OCI-LY7 (cell line): ENCODE measurements around the gene SEMA5A. TPM values are rescaled to one million over a fixed set of nuclear protein-coding genes. Genes with fewer than 3 reads are reported as not detected.

ENCODE experiments used
- BruUV-seq: library from RNA; stranded (reverse); fragments of 400-500 nt; replicated peaks from 2 replicates; lab custom pipeline; 2021; lab: Mats Ljungman, UMichigan
- CTCF ChIA-PET: fragments of 300-600 bp; sonication (Branson Sonifier 250); formaldehyde crosslinking; loops from one replicate; lab custom pipeline; 2022; ENCODE audit warnings: antibody characterized with exemption; ENCODE audit not compliant: unreplicated experiment; lab: Charles Lee
- POLR2A ChIA-PET: fragments of 300-600 bp; sonication (Branson Sonifier 250); formaldehyde crosslinking; loops from one replicate; lab custom pipeline; 2022; ENCODE audit warnings: antibody characterized with exemption; lab: Charles Lee
- DNase-seq: peaks from one replicate; pipeline ENCODE4 v3.0.0-alpha.2; 2015; ENCODE audit warnings: low spot score
- H2AFZ ChIP-seq: fragments of 200-600 bp; sonication (generic), shearing (Covaris generic); 2 replicates; pipeline ENCODE4 v1.6.1; 2014; ENCODE audit warnings: mild to moderate bottlenecking, antibody characterized with exemption, low read length, moderate library complexity
- H3K27ac ChIP-seq: fragments of 200-600 bp; sonication (generic); 2 replicates; pipeline ENCODE4 v1.5.1; 2014; ENCODE audit warnings: mixed run types, low read depth, mild to moderate bottlenecking, moderate library complexity, low read length, inconsistent platforms; ENCODE audit not compliant: poor library complexity, severe bottlenecking
- H3K36me3 ChIP-seq: fragments of 200-600 bp; sonication (generic); 2 replicates; pipeline ENCODE4 v1.6.1; 2014; ENCODE audit warnings: mild to moderate bottlenecking, antibody characterized with exemption, low read length, moderate library complexity, mixed read lengths; ENCODE audit not compliant: insufficient read depth
- H3K4me1 ChIP-seq: fragments of 200-600 bp; sonication (generic); 2 replicates; pipeline ENCODE4 v1.5.1; 2014; ENCODE audit warnings: mild to moderate bottlenecking, low read length; ENCODE audit not compliant: insufficient read depth, poor library complexity, severe bottlenecking
- H3K4me2 ChIP-seq: fragments of 200-600 bp; sonication (generic); 2 replicates; pipeline ENCODE4 v1.6.1; 2014; ENCODE audit warnings: mild to moderate bottlenecking, low read length
- H3K4me3 ChIP-seq: fragments of 200-600 bp; sonication (generic); 2 replicates; pipeline ENCODE4 v1.5.1; 2014; ENCODE audit warnings: mild to moderate bottlenecking, low read depth, low read length; ENCODE audit not compliant: poor library complexity, severe bottlenecking
- H3K79me2 ChIP-seq: fragments of 200-600 bp; sonication (generic); 2 replicates; pipeline ENCODE4 v1.6.1; 2016; ENCODE audit warnings: low read depth, mild to moderate bottlenecking, low read length, moderate library complexity, mixed read lengths; ENCODE audit not compliant: insufficient read depth
- H3K9me2 ChIP-seq: fragments of 200-600 bp; sonication (generic); 2 replicates; pipeline ENCODE4 v1.6.1; 2016; ENCODE audit warnings: mild to moderate bottlenecking, low read length, mixed read lengths; ENCODE audit not compliant: insufficient read depth
- H3K9me3 ChIP-seq: fragments of 200-600 bp; sonication (generic); 2 replicates; pipeline ENCODE4 v1.6.1; 2014; ENCODE audit warnings: mild to moderate bottlenecking, mixed run types, low read length, mixed read lengths
- H4K20me1 ChIP-seq: fragments of 200-600 bp; sonication (generic); 2 replicates; pipeline ENCODE4 v1.6.1; 2014; ENCODE audit warnings: mild to moderate bottlenecking, antibody characterized with exemption, low read length, moderate library complexity, mixed read lengths; ENCODE audit not compliant: insufficient read depth
- EZH2phosphoT487 ChIP-seq: fragments of 200-600 bp; sonication (generic); IDR thresholded peaks from 2 replicates; pipeline ENCODE4 v1.6.1; 2018; ENCODE audit warnings: low read depth, borderline replicate concordance, mild to moderate bottlenecking, mixed run types, antibody characterized with exemption, low read length, moderate library complexity, mixed read lengths
- intact Hi-C: fragments of 100-400 bp; cut with micrococcal nuclease; formaldehyde crosslinking; loops from one replicate; pipeline ENCODE4 v1.10.0; 2022; ENCODE audit not compliant: unreplicated experiment
- total RNA-seq, 2 experiments: library from RNA; depleted of rRNA in 1 of 2; stranded (reverse); fragments of >200 nt in 1 of 2; shearing (Covaris generic) in 1 of 2; gene quantifications; 2 replicates each; pipeline ENCODE4 v1.2.3, GENCODE V29; 2014 to 2022
- TF ChIP-seq, protein P1 (sequence below): fragments of 200-600 bp; sonication (generic); conservative IDR thresholded peaks from 2 replicates; pipeline ENCODE4 v1.5.1; 2014; ENCODE audit warnings: mild to moderate bottlenecking, antibody characterized with exemption, low read length, moderate library complexity, mixed read lengths

SEMA5A gene
- total RNA-seq, 2 experiments from 2014 or later = not detected

GRCh38 chr5:9415566-9415965 lies 130.3 kb downstream of the SEMA5A start:
- CTCF ChIA-PET = no interaction called here
- H3K4me3 ChIP-seq = no peak overlapping the region
- no peak for DNase-seq
- no peak overlapping the region for H2AFZ ChIP-seq
- H3K4me2 ChIP-seq = no peak overlapping the region
- TF ChIP-seq, protein P1, sequence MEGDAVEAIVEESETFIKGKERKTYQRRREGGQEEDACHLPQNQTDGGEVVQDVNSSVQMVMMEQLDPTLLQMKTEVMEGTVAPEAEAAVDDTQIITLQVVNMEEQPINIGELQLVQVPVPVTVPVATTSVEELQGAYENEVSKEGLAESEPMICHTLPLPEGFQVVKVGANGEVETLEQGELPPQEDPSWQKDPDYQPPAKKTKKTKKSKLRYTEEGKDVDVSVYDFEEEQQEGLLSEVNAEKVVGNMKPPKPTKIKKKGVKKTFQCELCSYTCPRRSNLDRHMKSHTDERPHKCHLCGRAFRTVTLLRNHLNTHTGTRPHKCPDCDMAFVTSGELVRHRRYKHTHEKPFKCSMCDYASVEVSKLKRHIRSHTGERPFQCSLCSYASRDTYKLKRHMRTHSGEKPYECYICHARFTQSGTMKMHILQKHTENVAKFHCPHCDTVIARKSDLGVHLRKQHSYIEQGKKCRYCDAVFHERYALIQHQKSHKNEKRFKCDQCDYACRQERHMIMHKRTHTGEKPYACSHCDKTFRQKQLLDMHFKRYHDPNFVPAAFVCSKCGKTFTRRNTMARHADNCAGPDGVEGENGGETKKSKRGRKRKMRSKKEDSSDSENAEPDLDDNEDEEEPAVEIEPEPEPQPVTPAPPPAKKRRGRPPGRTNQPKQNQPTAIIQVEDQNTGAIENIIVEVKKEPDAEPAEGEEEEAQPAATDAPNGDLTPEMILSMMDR = no peak
- TF ChIP-seq EZH2phosphoT487 = no peak
- H4K20me1 ChIP-seq = no peaks in the 10 kb centered on the region
- H3K9me2 ChIP-seq = no peaks in the 10 kb centered on the region
- POLR2A ChIA-PET = no interaction called here
- no peaks in the 10 kb centered on the region for H3K79me2 ChIP-seq
- intact Hi-C loops = no loop called here
- no peaks in the 10 kb centered on the region for H3K36me3 ChIP-seq
- BruUV-seq = no TSS peak
- no peak overlapping the region for H3K27ac ChIP-seq
- H3K4me1 ChIP-seq = no peaks in the 10 kb centered on the region
- no peaks in the 10 kb centered on the region for H3K9me3 ChIP-seq

DNA sequence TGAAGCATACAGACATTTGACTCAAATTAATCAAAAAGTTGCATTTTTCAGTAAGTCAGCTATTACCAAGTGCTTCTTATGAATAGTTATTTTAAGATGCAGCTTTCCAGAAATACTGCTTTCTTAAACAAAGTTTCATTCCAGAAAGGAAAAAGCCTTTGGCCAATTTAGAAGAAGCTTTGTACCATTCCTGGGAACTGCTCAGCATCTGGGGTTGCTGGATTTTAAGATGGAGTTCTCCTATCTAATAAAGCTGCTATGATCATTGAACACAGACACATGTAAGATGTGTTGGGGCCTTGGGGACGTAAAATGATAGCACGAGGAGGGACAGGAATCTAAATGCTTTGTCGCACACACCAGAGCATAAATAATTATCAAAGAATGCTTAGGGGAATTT lies 130.8 kb downstream of the SEMA5A start:
- H3K79me2 ChIP-seq = no peaks in the 10 kb centered on the region
- H3K4me1 ChIP-seq = no peaks in the 10 kb centered on the region
- no peak overlapping the region for H2AFZ ChIP-seq
- no peak overlapping the region for H3K4me2 ChIP-seq
- no peak overlapping the region for H3K4me3 ChIP-seq
- TF ChIP-seq, protein P1 = no peak
- TF ChIP-seq EZH2phosphoT487 = no peak
- no peaks in the 10 kb centered on the region for H3K9me3 ChIP-seq
- ChIA-PET POLR2A (no interaction called here), CTCF (no interaction called here)
- H3K9me2 ChIP-seq = no peaks in the 10 kb centered on the region
- no peaks in the 10 kb centered on the region for H3K36me3 ChIP-seq
- no TSS peak for BruUV-seq
- DNase-seq = no peak
- intact Hi-C loops = no loop called here
- H3K27ac ChIP-seq = no peak overlapping the region
- H4K20me1 ChIP-seq = no peaks in the 10 kb centered on the region

DNA sequence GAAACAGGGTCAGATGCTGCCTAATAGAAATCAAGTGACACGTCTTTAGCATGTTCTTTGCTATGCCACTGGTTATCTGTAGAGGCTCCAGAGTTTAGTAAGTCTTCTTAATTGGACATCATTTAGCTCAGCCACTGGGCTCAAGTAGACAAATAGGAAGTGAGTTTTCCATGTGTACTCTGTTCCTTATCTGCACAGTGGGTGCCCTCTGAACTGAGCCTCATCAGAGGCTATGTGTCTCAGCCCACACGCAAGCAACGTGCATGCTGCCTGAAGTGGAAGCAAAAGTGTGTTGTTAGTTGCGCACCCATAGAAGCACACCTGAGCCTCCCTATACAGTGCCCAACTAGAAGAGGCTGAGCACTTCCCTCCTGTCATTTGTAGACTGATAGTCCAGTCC lies 134.7 kb downstream of the SEMA5A start:
- no peaks in the 10 kb centered on the region for H3K9me3 ChIP-seq
- H3K9me2 ChIP-seq = no peaks in the 10 kb centered on the region
- no peaks in the 10 kb centered on the region for H4K20me1 ChIP-seq
- no peak for DNase-seq
- no peak for TF ChIP-seq EZH2phosphoT487
- TF ChIP-seq, protein P1 = no peak
- no TSS peak for BruUV-seq
- ChIA-PET POLR2A (no interaction called here), CTCF (no interaction called here)
- no peak overlapping the region for H3K4me2 ChIP-seq
- H3K27ac ChIP-seq = no peak overlapping the region
- no peak overlapping the region for H3K4me3 ChIP-seq
- no peaks in the 10 kb centered on the region for H3K4me1 ChIP-seq
- no peaks in the 10 kb centered on the region for H3K36me3 ChIP-seq
- no peaks in the 10 kb centered on the region for H3K79me2 ChIP-seq
- intact Hi-C loops = no loop called here
- H2AFZ ChIP-seq = no peak overlapping the region
